Panc1 (cell line): Measurements from ENCODE around the gene ZNF823. TPM values are rescaled to one million over a fixed set of nuclear protein-coding genes. Genes with fewer than 3 reads are reported as not detected.

ENCODE experiments used
- ATAC-seq: fragments of 200-7000 bp; cut with Tn5 transposase; 2 replicates; pipeline ENCODE4 v1.9.1; 2020; ENCODE audit warnings: mild to moderate bottlenecking, moderate library complexity
- BruUV-seq: library from RNA; stranded (reverse); fragments of 400-500 nt; replicated peaks from 2 replicates; lab custom pipeline; 2021; lab: Mats Ljungman, UMichigan
- CTCF ChIA-PET: fragments of 300-600 bp; sonication (Branson Sonifier 250); formaldehyde crosslinking; loops from one replicate; lab custom pipeline; 2022; ENCODE audit warnings: antibody characterized with exemption; lab: Charles Lee
- POLR2A ChIA-PET: fragments of 300-600 bp; sonication (Branson Sonifier 250); formaldehyde crosslinking; loops from one replicate; lab custom pipeline; 2022; ENCODE audit warnings: antibody characterized with exemption; lab: Charles Lee
- DNase-seq: peaks from one replicate; pipeline ENCODE4 v3.0.0-alpha.2; 2010; ENCODE audit warnings: low read depth, low spot score
- H3K27ac ChIP-seq: 2 replicates; pipeline ENCODE4 v1.5.1; 2011; ENCODE audit warnings: mild to moderate bottlenecking, low read length, inconsistent platforms
- H3K27me3 ChIP-seq: fragments of 200-500 bp; sonication (Bioruptor generic); 2 replicates; pipeline ENCODE4 v1.6.0; 2014; ENCODE audit warnings: low read length, inconsistent platforms; ENCODE audit not compliant: control insufficient read depth, insufficient read depth
- H3K36me3 ChIP-seq: fragments of 200-500 bp; sonication (Bioruptor generic); 2 replicates; pipeline ENCODE4 v1.5.1; 2014; ENCODE audit warnings: inconsistent platforms, mild to moderate bottlenecking, low read length, moderate library complexity; ENCODE audit not compliant: control insufficient read depth, insufficient read depth
- H3K4me1 ChIP-seq: 2 replicates; pipeline ENCODE4 v1.5.1; 2011; ENCODE audit warnings: inconsistent platforms, mild to moderate bottlenecking, low read length, moderate library complexity; ENCODE audit not compliant: control insufficient read depth, insufficient read depth
- H3K4me3 ChIP-seq, 2 experiments: 2 replicates each; pipeline ENCODE4 v1.5.1; 2011 to 2012; ENCODE audit warnings: low read depth in 2 of 2, low read length in 2 of 2, mild to moderate bottlenecking in 2 of 2, inconsistent platforms in 1 of 2, moderate library complexity in 1 of 2
- H3K9me3 ChIP-seq: fragments of 200-500 bp; sonication (Bioruptor generic); 2 replicates; pipeline ENCODE4 v1.5.1; 2014; ENCODE audit warnings: low read depth, mild to moderate bottlenecking, inconsistent platforms, low read length, moderate library complexity; ENCODE audit not compliant: control insufficient read depth, insufficient read depth
- POLR2AphosphoS5 ChIP-seq: IDR thresholded peaks from 2 replicates; pipeline ENCODE4 v1.6.1; 2012; ENCODE audit warnings: mild to moderate bottlenecking, low read depth, low read length, moderate library complexity
- REST ChIP-seq, 2 experiments: IDR thresholded peaks; 2 replicates each; pipeline ENCODE4 v1.6.1; 2011 to 2012; ENCODE audit warnings: low read depth in 2 of 2, control low read depth in 1 of 2, low read length in 1 of 2, mild to moderate bottlenecking in 1 of 2, moderate library complexity in 1 of 2; ENCODE audit not compliant: insufficient read depth in 1 of 2
- SIN3A ChIP-seq: IDR thresholded peaks from 2 replicates; pipeline ENCODE4 v1.6.1; 2012; ENCODE audit warnings: low read depth, mild to moderate bottlenecking, low read length, moderate library complexity, borderline replicate concordance; ENCODE audit not compliant: insufficient read depth
- TCF7L2 ChIP-seq: IDR thresholded peaks from 2 replicates; pipeline ENCODE4 v1.6.1; 2011; ENCODE audit warnings: mild to moderate bottlenecking, low read depth, low read length, inconsistent platforms
- in situ Hi-C: cut with HindIII; loops from 2 replicates; pipeline ENCODE4 v1.10.0; 2016; ENCODE audit warnings: low sequenced_read_pairs, low pct_unique_long_range_greater_than_20kb
- intact Hi-C: fragments of 100-400 bp; cut with micrococcal nuclease; formaldehyde crosslinking; loops from one replicate; pipeline ENCODE4 v1.10.0; 2022; ENCODE audit not compliant: unreplicated experiment
- total RNA-seq: library from RNA; stranded (reverse); gene quantifications from one replicate; pipeline ENCODE4 v1.2.1, GENCODE V29; 2021; ENCODE audit not compliant: unreplicated experiment
- TF ChIP-seq, protein P1 (sequence below): fragments of 450-650 bp; IDR thresholded peaks from 2 replicates; pipeline ENCODE4 v1.5.1; 2017; ENCODE audit warnings: mild to moderate bottlenecking

The ZNF823 gene
- total RNA-seq, 1 experiment from 2014 or later = 5.0 TPM

DNA sequence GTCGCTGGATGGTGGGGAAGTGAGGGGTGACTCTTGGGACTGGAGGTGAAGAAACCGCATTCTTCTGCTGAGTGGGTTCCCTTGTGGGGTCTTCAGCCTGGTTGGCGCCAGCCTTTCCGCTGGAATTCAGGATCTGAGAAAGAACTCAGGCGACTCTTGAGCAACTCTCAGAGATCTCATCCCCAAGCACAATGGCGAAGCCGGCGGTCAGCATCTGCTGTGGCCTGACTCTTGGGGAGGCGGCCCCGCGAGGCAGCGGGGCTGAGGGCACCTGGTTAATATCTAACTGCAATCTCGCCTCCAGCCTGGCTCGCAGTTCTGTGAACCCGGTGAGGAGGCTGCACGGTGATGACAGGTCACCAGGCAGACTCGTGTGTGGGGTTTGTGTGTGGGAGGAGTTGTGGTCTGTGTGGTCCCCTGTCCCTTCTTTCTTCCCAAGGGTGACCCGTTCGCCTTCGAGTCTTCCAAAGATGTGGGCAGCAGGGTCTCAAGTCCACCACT, 28.9 kb upstream of the ZNF823 start:
- Histone ChIP-seq H3K36me3 (no peaks in the 10 kb centered on the region), H3K27me3 (no peaks in the 10 kb centered on the region), H3K9me3 (no peaks in the 10 kb centered on the region; the same call in 1 of the 2 replicates), H3K4me3 (peak overlapping the region; percentile 71 to 74), H3K27ac (peak overlapping the region; percentile 77), H3K4me1 (no peaks in the 10 kb centered on the region)
- intact Hi-C loops (no loop called here), in situ Hi-C loops (no loop called here)
- no TSS peak for BruUV-seq
- no peak for DNase-seq
- ChIA-PET POLR2A (no interaction called here), CTCF (no interaction called here)
- ATAC-seq = 0 out of 2 replicates have a peak, but pooled peaks have one; percentile 5
- TF ChIP-seq, protein P1, sequence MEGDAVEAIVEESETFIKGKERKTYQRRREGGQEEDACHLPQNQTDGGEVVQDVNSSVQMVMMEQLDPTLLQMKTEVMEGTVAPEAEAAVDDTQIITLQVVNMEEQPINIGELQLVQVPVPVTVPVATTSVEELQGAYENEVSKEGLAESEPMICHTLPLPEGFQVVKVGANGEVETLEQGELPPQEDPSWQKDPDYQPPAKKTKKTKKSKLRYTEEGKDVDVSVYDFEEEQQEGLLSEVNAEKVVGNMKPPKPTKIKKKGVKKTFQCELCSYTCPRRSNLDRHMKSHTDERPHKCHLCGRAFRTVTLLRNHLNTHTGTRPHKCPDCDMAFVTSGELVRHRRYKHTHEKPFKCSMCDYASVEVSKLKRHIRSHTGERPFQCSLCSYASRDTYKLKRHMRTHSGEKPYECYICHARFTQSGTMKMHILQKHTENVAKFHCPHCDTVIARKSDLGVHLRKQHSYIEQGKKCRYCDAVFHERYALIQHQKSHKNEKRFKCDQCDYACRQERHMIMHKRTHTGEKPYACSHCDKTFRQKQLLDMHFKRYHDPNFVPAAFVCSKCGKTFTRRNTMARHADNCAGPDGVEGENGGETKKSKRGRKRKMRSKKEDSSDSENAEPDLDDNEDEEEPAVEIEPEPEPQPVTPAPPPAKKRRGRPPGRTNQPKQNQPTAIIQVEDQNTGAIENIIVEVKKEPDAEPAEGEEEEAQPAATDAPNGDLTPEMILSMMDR = no peak
- TF ChIP-seq TCF7L2 (no peak), SIN3A (no peak), POLR2AphosphoS5 (no peak), REST (IDR thresholded peaks at IDR 0.05; ENCODE audit: insufficient read depth in 1 of 2, low read depth in 2 of 2, low read length in 1 of 2) (no peak)

- peak; percentile 72 for DNase-seq
- ChIA-PET POLR2A (interaction anchor here (0.9 kb wide), 1 partner anchor 127 kb away, joined by 4 read pairs; no protein-coding TSS in a partner anchor), CTCF (no interaction called here)
- Histone ChIP-seq H3K27ac (peak within 1 kb of the TSS; percentile 77), H3K4me3 (peak within 1 kb of the TSS; percentile 71 to 74), H3K9me3 (no peaks in the 10 kb centered on the region; the same call in 1 of the 2 replicates), H3K36me3 (no peaks in the 10 kb centered on the region), H3K4me1 (no peaks in the 10 kb centered on the region), H3K27me3 (no peaks in the 10 kb centered on the region)
- TF ChIP-seq POLR2AphosphoS5 (peak; percentile 28; the same call in 1 of the 2 replicates), SIN3A (peak; percentile 59; the same call in 1 of the 2 replicates), TCF7L2 (peak; percentile 100), REST (IDR thresholded peaks at IDR 0.05; ENCODE audit: insufficient read depth in 1 of 2, low read depth in 2 of 2, low read length in 1 of 2) (no peak)
- intact Hi-C loops (no loop called here), in situ Hi-C loops (no loop called here)
- peak; percentile 100 for ATAC-seq
- BruUV-seq = TSS peak; percentile 76
These were observed 28.1 kb upstream of the ZNF823 start, which contains the start of gene ZNF441 for GRCh38 chr19:11766597-11767591. Gene ZNF441 (plus strand): TSS chr19:11767000. CDS start chr19:11767194, 194 bp downstream.
